Loucy (cell line): Measurements from ENCODE around the gene AVPR2.

Source experiments
- EZH2phosphoT487 ChIP-seq: fragments of 200-600 bp; IDR thresholded peaks from 2 replicates; pipeline ENCODE4 v1.6.1; 2018; ENCODE audit warnings: antibody characterized with exemption, mild to moderate bottlenecking, moderate library complexity, borderline replicate concordance
- TF ChIP-seq, protein P1 (sequence below): fragments of 200-600 bp; sonication (generic); conservative IDR thresholded peaks from 2 replicates; pipeline ENCODE4 v1.5.1; 2014; ENCODE audit warnings: mild to moderate bottlenecking, antibody characterized with exemption, low read length

- TF ChIP-seq, protein P1, sequence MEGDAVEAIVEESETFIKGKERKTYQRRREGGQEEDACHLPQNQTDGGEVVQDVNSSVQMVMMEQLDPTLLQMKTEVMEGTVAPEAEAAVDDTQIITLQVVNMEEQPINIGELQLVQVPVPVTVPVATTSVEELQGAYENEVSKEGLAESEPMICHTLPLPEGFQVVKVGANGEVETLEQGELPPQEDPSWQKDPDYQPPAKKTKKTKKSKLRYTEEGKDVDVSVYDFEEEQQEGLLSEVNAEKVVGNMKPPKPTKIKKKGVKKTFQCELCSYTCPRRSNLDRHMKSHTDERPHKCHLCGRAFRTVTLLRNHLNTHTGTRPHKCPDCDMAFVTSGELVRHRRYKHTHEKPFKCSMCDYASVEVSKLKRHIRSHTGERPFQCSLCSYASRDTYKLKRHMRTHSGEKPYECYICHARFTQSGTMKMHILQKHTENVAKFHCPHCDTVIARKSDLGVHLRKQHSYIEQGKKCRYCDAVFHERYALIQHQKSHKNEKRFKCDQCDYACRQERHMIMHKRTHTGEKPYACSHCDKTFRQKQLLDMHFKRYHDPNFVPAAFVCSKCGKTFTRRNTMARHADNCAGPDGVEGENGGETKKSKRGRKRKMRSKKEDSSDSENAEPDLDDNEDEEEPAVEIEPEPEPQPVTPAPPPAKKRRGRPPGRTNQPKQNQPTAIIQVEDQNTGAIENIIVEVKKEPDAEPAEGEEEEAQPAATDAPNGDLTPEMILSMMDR: no peak
- TF ChIP-seq EZH2phosphoT487: no peak
These were observed 2.1 kb upstream of the AVPR2 start for GRCh38 chrX:153902385-153902784.
